Measurements from ENCODE around the gene ZXDC. TPM values are rescaled to one million over a fixed set of nuclear protein-coding genes. Genes with fewer than 3 reads are reported as not detected.

ZXDC gene
- total RNA-seq, 2 donors from 2014 or later = 27.8 to 32.8 TPM

GRCh38 chr3:126422571-126423091, 53.1 kb downstream of the ZXDC start:
- H3K36me3 Mint-ChIP-seq (ENCODE audit: insufficient read depth in 2 of 2) = peaks cover 3 to 16% of the 10 kb centered on the region in 2 donors
- ATAC-seq (replicated peaks in 1 of 2) (no peak), DNase-seq (no peak)
- no peak overlapping the region for H3K27ac Mint-ChIP-seq
- H3K27me3 Mint-ChIP-seq (ENCODE audit: low read depth) = no peaks in the 10 kb centered on the region
- peaks cover 9 to 10% of the 10 kb centered on the region in 2 donors for H3K9me3 Mint-ChIP-seq
- no peak overlapping the region for H3K4me3 Mint-ChIP-seq
- H3K4me1 Mint-ChIP-seq (ENCODE audit: low read depth) = peaks cover 5% of the 10 kb centered on the region

- no peak overlapping the region for H3K27ac Mint-ChIP-seq
- peaks cover 2 to 14% of the 10 kb centered on the region in 2 donors for H3K36me3 Mint-ChIP-seq (ENCODE audit: insufficient read depth in 2 of 2)
- H3K4me1 Mint-ChIP-seq (ENCODE audit: low read depth) = peaks cover 5% of the 10 kb centered on the region
- no peak overlapping the region for H3K4me3 Mint-ChIP-seq
- no peaks in the 10 kb centered on the region for H3K27me3 Mint-ChIP-seq (ENCODE audit: low read depth)
- no peak for ATAC-seq (replicated peaks in 1 of 2)
- DNase-seq = no peak
- peaks cover 7 to 8% of the 10 kb centered on the region in 2 donors for H3K9me3 Mint-ChIP-seq
Observed at GRCh38 chr3:126422121-126422520, 53.6 kb downstream of the ZXDC start.

DNA sequence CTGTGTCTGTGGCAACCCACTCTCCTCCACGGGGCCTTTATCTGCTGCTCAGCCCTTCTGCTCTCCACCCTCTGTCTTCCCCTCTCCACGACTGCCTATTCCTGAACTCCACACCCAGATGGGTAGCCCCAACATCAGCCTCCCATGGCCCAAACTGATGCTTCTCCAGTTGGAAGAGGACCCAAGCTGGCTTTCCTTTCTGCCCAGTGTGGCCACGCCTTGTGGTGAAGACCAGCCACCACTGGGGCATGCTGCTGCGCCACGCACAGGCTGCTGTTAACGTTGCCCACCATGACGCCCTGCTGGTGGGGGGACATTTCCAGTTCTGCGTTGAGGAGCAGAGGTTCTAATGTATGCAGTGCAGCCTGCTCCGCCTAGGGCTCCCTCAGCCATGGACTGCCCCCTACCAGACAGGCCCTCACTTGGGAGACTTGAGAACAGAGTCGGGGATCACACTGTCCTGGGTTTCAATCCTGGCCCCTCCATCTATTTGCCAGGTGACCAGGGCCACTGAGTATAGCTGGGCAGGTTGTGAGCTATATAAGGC, 54.0 kb downstream of the ZXDC start:
- Mint-ChIP-seq H3K9me3 (peaks cover 2 to 3% of the 10 kb centered on the region in 2 donors), H3K4me3 (no peak overlapping the region), H3K27ac (no peak overlapping the region), H3K27me3 (ENCODE audit: low read depth) (no peaks in the 10 kb centered on the region), H3K36me3 (ENCODE audit: insufficient read depth in 2 of 2) (peaks cover 0 to 10% of the 10 kb centered on the region in 2 donors), H3K4me1 (ENCODE audit: low read depth) (peaks cover 5% of the 10 kb centered on the region)
- ATAC-seq (replicated peaks in 1 of 2) = no peak
- DNase-seq = no peak

DNA sequence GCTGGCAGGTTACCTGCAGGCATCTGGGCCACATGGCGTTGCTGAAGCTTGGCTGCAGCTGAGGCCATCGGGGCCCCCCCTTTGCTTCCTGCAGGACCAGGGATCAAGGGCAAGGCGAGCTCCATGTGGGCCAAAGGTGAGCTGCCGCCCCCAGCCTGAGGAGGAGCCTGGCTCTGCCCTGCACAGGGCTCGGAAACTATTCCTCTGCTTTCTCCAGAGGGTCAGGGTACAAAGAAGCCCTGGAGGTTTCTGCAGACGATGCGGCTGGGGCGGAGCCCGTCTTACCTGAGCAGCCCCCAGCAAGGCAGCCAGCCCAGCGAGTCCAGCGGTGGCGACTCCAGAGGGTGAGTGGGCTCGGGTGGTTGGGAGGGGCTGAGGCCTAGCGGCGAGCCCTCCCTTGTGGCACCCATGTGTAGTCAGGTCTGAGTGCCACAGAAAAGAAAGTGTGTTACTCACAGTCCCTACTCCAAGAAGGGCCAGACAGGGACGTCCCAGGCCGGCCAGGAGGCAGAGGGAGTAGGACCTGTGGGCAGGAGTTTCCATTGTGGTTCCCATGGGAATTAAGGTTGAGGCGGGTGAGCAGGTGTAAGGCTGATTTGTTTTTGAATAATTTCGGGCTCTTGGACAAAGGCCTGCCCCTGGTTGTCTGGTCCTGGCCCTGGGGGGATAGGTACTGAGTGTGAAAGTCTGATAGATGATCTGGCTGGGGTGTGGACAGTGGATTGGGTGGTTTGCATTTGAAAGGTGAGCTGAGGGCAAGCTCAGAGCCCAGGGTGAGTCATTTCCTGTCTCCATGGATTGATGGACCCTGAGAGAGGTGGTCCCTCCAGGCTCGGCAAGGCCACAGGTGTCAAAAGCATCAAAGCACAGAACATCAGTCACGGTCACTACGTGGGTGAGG, 55.6 kb downstream of the ZXDC start:
- peaks cover 0 to 3% of the 10 kb centered on the region in 2 donors for H3K36me3 Mint-ChIP-seq (ENCODE audit: insufficient read depth in 2 of 2)
- ATAC-seq (replicated peaks in 1 of 2) = no peak

GRCh38 chr3:126419151-126419703, 56.5 kb downstream of the ZXDC start:
- DNase-seq (no peak), ATAC-seq (replicated peaks in 1 of 2) (no peak)
- Mint-ChIP-seq H3K4me1 (ENCODE audit: low read depth) (peaks cover 5% of the 10 kb centered on the region), H3K27me3 (ENCODE audit: low read depth) (no peaks in the 10 kb centered on the region), H3K4me3 (no peak overlapping the region), H3K27ac (no peak overlapping the region), H3K36me3 (ENCODE audit: insufficient read depth in 2 of 2) (no peaks in the 10 kb centered on the region), H3K9me3 (no peaks in the 10 kb centered on the region)

More for the DNA sequence above, 55.6 kb downstream of the ZXDC start:
- no peaks in the 10 kb centered on the region for H3K9me3 Mint-ChIP-seq
- no peaks in the 10 kb centered on the region for H3K27me3 Mint-ChIP-seq (ENCODE audit: low read depth)
- H3K4me3 Mint-ChIP-seq = no peak overlapping the region
- H3K27ac Mint-ChIP-seq = no peak overlapping the region
- DNase-seq = no peak
- peaks cover 5% of the 10 kb centered on the region for H3K4me1 Mint-ChIP-seq (ENCODE audit: low read depth)

GRCh38 chr3:126418661-126419131, 57.0 kb downstream of the ZXDC start:
- Mint-ChIP-seq H3K36me3 (ENCODE audit: insufficient read depth in 2 of 2) (no peaks in the 10 kb centered on the region), H3K9me3 (no peaks in the 10 kb centered on the region), H3K4me1 (ENCODE audit: low read depth) (peaks cover 5% of the 10 kb centered on the region), H3K27me3 (ENCODE audit: low read depth) (no peaks in the 10 kb centered on the region), H3K4me3 (no peak overlapping the region), H3K27ac (no peak overlapping the region)
- no peak for ATAC-seq (replicated peaks in 1 of 2)
- no peak for DNase-seq

- no peak for DNase-seq
- Mint-ChIP-seq H3K27ac (no peak overlapping the region), H3K36me3 (ENCODE audit: insufficient read depth in 2 of 2) (no peaks in the 10 kb centered on the region), H3K9me3 (no peaks in the 10 kb centered on the region), H3K4me1 (ENCODE audit: low read depth) (peaks cover 5% of the 10 kb centered on the region), H3K27me3 (ENCODE audit: low read depth) (peaks cover under 1% of the 10 kb centered on the region), H3K4me3 (no peak overlapping the region)
- no peak for ATAC-seq (replicated peaks in 1 of 2)
Observed at GRCh38 chr3:126417981-126418530, 57.6 kb downstream of the ZXDC start.

DNA sequence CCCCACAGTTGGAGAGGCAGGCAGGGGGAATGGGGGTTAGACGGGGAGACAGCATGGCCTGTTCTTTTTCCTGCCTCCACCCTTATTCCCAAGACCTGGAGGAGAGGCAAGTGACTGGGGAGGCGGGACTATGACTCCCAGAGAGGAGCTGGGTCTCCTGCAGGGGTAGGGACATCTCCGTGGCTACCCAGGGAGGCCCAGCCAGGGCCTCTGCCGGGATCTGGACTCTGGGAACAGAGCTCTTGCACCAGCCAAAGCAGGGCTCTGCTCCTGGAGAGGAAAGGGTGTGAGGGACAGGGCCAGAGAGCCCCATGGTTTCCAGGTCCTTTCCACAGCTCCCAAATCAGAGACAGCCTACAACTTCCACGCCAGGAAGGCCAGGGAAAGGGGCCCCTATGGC, 58.2 kb downstream of the ZXDC start:
- ATAC-seq (replicated peaks in 1 of 2) (no peak), DNase-seq (no peak)
- Mint-ChIP-seq H3K9me3 (no peaks in the 10 kb centered on the region), H3K27me3 (ENCODE audit: low read depth) (peaks cover 6% of the 10 kb centered on the region), H3K27ac (no peak overlapping the region), H3K4me3 (no peak overlapping the region), H3K36me3 (ENCODE audit: insufficient read depth in 2 of 2) (no peaks in the 10 kb centered on the region), H3K4me1 (ENCODE audit: low read depth) (peaks cover 5% of the 10 kb centered on the region)

- DNase-seq (no peak), ATAC-seq (replicated peaks in 1 of 2) (no peak)
- Mint-ChIP-seq H3K27me3 (ENCODE audit: low read depth) (peaks cover 12% of the 10 kb centered on the region), H3K27ac (no peak overlapping the region), H3K4me3 (no peak overlapping the region), H3K9me3 (no peaks in the 10 kb centered on the region), H3K36me3 (ENCODE audit: insufficient read depth in 2 of 2) (no peaks in the 10 kb centered on the region), H3K4me1 (ENCODE audit: low read depth) (peaks cover 5% of the 10 kb centered on the region)
Observed at GRCh38 chr3:126416943-126417342, 58.7 kb downstream of the ZXDC start.

GRCh38 chr3:126415661-126416591, 59.8 kb downstream of the ZXDC start:
- Mint-ChIP-seq H3K4me1 (ENCODE audit: low read depth) (peaks cover 5% of the 10 kb centered on the region), H3K9me3 (peaks cover 0 to 2% of the 10 kb centered on the region in 2 donors), H3K4me3 (no peak overlapping the region), H3K36me3 (ENCODE audit: insufficient read depth in 2 of 2) (no peaks in the 10 kb centered on the region), H3K27me3 (ENCODE audit: low read depth) (peaks cover 22% of the 10 kb centered on the region), H3K27ac (no peak overlapping the region)
- DNase-seq (no peak), ATAC-seq (replicated peaks in 1 of 2) (no peak)

DNA sequence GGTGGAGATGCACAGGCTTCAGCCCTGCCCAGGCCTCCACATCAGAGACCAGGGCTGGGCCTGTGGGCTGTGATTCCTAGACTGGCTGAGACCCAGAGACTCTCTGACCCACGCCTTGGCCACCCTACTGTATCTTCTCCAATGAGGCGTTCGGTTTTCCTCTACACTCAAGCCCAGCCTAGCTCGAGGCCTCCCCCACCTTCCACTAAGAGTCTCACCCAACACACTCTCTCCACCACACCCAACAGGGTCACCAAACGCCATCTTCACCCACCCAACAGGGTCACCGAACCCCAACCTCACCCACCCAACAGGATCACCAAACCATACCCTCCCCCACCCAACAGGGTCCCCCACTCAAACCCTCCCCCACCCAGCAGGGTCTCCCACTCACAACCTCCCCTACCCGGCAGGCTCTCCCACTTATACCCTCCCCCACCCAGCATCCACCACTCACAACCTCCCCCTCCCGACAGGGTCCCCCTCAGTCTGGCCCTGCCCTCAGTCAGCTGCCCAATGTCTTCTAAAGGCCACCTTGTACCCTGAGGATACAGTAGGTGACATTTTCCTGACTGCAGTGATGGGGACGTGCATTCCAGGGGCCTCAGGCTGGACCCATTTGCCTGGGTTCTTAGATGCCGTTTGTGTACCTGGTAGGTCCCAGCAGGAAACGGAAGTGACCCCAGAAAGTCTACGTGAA, 60.6 kb downstream of the ZXDC start:
- ATAC-seq (replicated peaks in 1 of 2) (no peak), DNase-seq (no peak)
- peaks cover 28% of the 10 kb centered on the region for H3K27me3 Mint-ChIP-seq (ENCODE audit: low read depth)
- H3K4me3 Mint-ChIP-seq = no peak overlapping the region
- peaks cover 0 to 2% of the 10 kb centered on the region in 2 donors for H3K9me3 Mint-ChIP-seq
- no peaks in the 10 kb centered on the region for H3K4me1 Mint-ChIP-seq (ENCODE audit: low read depth)
- no peak overlapping the region for H3K27ac Mint-ChIP-seq
- no peaks in the 10 kb centered on the region for H3K36me3 Mint-ChIP-seq (ENCODE audit: insufficient read depth in 2 of 2)

DNA sequence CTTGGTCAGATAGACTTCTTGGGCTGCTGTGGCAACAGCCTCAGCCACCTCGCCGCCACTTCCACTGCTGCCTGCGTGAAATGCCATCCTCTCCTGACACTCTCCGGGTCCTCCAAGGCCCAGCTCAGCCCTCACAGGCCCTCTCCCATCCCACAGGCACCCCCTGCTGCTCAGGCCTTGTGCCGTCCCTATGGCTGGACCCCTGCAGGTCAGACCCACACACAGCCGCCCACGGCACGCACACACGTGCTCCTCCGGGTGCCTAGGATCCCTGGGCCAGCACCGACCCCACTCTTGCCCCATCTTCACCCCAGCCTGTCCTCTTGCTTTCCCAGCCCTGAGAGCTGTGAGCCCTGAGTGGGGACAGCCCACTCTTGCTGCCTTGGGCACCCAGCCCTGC, 61.3 kb downstream of the ZXDC start:
- Mint-ChIP-seq H3K9me3 (peaks cover 0 to 2% of the 10 kb centered on the region in 2 donors), H3K4me1 (ENCODE audit: low read depth) (no peaks in the 10 kb centered on the region), H3K27me3 (ENCODE audit: low read depth) (peaks cover 29% of the 10 kb centered on the region), H3K4me3 (no peak overlapping the region), H3K36me3 (ENCODE audit: insufficient read depth in 2 of 2) (no peaks in the 10 kb centered on the region), H3K27ac (no peak overlapping the region)
- no peak for DNase-seq
- no peak for ATAC-seq (replicated peaks in 1 of 2)

Data from activated T-cell treated with anti-CD3 and anti-CD28 coated beads, Interleukin-2, amount 50 U/mL, for 72 hours (primary cell).